SU-DHL-6 (cell line): ENCODE measurements around the gene ETFB.

Experiments
- H2AFZ ChIP-seq: fragments of 200-600 bp; sonication (generic); 2 replicates; pipeline ENCODE4 v1.6.1; 2014; ENCODE audit warnings: low read depth, mild to moderate bottlenecking, moderate library complexity, mixed read lengths, antibody characterized with exemption, low read length; ENCODE audit not compliant: severe bottlenecking
- H3F3A ChIP-seq: fragments of 200-600 bp; shearing (Covaris generic); 2 replicates; pipeline ENCODE4 v1.6.0; 2016; ENCODE audit warnings: antibody characterized with exemption, mild to moderate bottlenecking; ENCODE audit not compliant: insufficient read depth
- H3K27ac ChIP-seq: fragments of 200-600 bp; sonication (generic); 2 replicates; pipeline ENCODE4 v1.5.1; 2016; ENCODE audit warnings: low read depth, mild to moderate bottlenecking, low read length, moderate library complexity, mixed read lengths
- H3K27me3 ChIP-seq: fragments of 200-600 bp; sonication (generic), shearing (Covaris generic); 2 replicates; pipeline ENCODE4 v1.6.0; 2014; ENCODE audit warnings: mild to moderate bottlenecking, low read length
- H3K36me3 ChIP-seq: fragments of 200-600 bp; sonication (generic); 2 replicates; pipeline ENCODE4 v1.6.1; 2014; ENCODE audit warnings: mild to moderate bottlenecking, low read length, mixed read lengths
- H3K4me2 ChIP-seq: fragments of 300-600, 200-600 bp; shearing (Covaris generic), sonication (generic); 2 replicates; pipeline ENCODE4 v1.6.0; 2014; ENCODE audit warnings: low read length, low read depth, mild to moderate bottlenecking; ENCODE audit not compliant: poor library complexity, severe bottlenecking
- H3K4me3 ChIP-seq: fragments of 200-600 bp; sonication (generic); 2 replicates; pipeline ENCODE4 v1.5.1; 2014; ENCODE audit warnings: antibody characterized with exemption, low read length, mild to moderate bottlenecking, mixed read lengths; ENCODE audit not compliant: insufficient read depth, poor library complexity, severe bottlenecking
- H3K79me2 ChIP-seq: fragments of 200-600 bp; sonication (generic); 2 replicates; pipeline ENCODE4 v1.6.1; 2014; ENCODE audit warnings: mild to moderate bottlenecking, low read length, moderate library complexity; ENCODE audit not compliant: insufficient read depth
- H3K9ac ChIP-seq: fragments of 200-600 bp; sonication (generic); 2 replicates; pipeline ENCODE4 v1.7.0; 2014; ENCODE audit warnings: mild to moderate bottlenecking, low read length
- H3K9me2 ChIP-seq: fragments of 200-600 bp; sonication (generic); replicated peaks from 2 replicates; pipeline ENCODE4 v1.6.1; 2014; ENCODE audit warnings: low read length; ENCODE audit not compliant: insufficient read depth
- H3K9me3 ChIP-seq: fragments of 200-600 bp; sonication (generic); 2 replicates; pipeline ENCODE4 v1.6.1; 2014; ENCODE audit warnings: low read length, mixed read lengths; ENCODE audit not compliant: insufficient read depth
- H4K20me1 ChIP-seq: fragments of 200-600 bp; sonication (generic); 2 replicates; pipeline ENCODE4 v1.6.1; 2014; ENCODE audit warnings: low read depth, mild to moderate bottlenecking, antibody characterized with exemption, low read length, moderate library complexity, mixed read lengths
- CTCF ChIP-seq: fragments of 200-600 bp; sonication (generic); IDR thresholded peaks from one replicate; pipeline ENCODE4 v1.5.1; 2017; ENCODE audit warnings: antibody characterized with exemption, mild to moderate bottlenecking, low read length, moderate library complexity; ENCODE audit not compliant: insufficient read depth, poor library complexity, severe bottlenecking
- EZH2phosphoT487 ChIP-seq: fragments of 200-600 bp; sonication (generic), shearing (Covaris generic); conservative IDR thresholded peaks from 2 replicates; pipeline ENCODE4 v1.6.1; 2018; ENCODE audit warnings: mild to moderate bottlenecking, antibody characterized with exemption, low read length, moderate library complexity, mixed read lengths

Gene ETFB

DNA sequence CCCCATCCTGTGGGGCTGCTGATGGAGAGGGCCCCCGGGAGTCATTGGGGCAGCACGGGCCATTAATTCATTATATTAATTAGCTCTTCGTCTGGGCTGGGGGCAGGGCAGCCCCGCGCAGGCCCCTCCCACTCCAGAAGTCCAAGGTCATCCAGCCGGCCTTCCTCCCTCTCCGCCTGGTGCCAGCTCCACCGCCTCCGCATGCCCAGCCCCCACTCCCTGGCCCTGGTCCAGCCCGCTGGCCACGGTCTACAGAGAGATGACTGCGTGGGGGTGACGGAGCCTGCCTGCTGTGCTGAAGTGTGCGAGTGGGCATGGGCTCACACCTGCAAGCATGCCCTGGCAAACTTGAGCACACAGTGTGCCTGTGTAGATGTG is 45.9 kb downstream of the ETFB start:
- no peak overlapping the region for H3K27ac ChIP-seq
- H4K20me1 ChIP-seq, result no peaks in the 10 kb centered on the region
- H3K36me3 ChIP-seq, result no peaks in the 10 kb centered on the region
- no peak overlapping the region for H2AFZ ChIP-seq
- no peak for TF ChIP-seq EZH2phosphoT487
- no peak for TF ChIP-seq CTCF
- no peaks in the 10 kb centered on the region for H3F3A ChIP-seq
- no peak overlapping the region for H3K9ac ChIP-seq
- H3K4me2 ChIP-seq, result no peak overlapping the region
- no peaks in the 10 kb centered on the region for H3K79me2 ChIP-seq
- H3K9me3 ChIP-seq, result no peaks in the 10 kb centered on the region
- H3K27me3 ChIP-seq, result no peaks in the 10 kb centered on the region
- H3K9me2 ChIP-seq, result no peaks in the 10 kb centered on the region
- H3K4me3 ChIP-seq, result no peak overlapping the region

- Histone ChIP-seq H3K27me3 (no peaks in the 10 kb centered on the region), H3K4me3 (no peak overlapping the region), H4K20me1 (no peaks in the 10 kb centered on the region), H3F3A (no peaks in the 10 kb centered on the region), H3K9ac (no peak overlapping the region), H2AFZ (no peak overlapping the region), H3K36me3 (no peaks in the 10 kb centered on the region), H3K9me2 (no peaks in the 10 kb centered on the region), H3K9me3 (no peaks in the 10 kb centered on the region), H3K79me2 (no peaks in the 10 kb centered on the region), H3K27ac (no peak overlapping the region), H3K4me2 (no peak overlapping the region)
- no peak for TF ChIP-seq EZH2phosphoT487
- no peak for TF ChIP-seq CTCF
These were observed 46.4 kb downstream of the ETFB start for GRCh38 chr19:51319649-51320279.

DNA sequence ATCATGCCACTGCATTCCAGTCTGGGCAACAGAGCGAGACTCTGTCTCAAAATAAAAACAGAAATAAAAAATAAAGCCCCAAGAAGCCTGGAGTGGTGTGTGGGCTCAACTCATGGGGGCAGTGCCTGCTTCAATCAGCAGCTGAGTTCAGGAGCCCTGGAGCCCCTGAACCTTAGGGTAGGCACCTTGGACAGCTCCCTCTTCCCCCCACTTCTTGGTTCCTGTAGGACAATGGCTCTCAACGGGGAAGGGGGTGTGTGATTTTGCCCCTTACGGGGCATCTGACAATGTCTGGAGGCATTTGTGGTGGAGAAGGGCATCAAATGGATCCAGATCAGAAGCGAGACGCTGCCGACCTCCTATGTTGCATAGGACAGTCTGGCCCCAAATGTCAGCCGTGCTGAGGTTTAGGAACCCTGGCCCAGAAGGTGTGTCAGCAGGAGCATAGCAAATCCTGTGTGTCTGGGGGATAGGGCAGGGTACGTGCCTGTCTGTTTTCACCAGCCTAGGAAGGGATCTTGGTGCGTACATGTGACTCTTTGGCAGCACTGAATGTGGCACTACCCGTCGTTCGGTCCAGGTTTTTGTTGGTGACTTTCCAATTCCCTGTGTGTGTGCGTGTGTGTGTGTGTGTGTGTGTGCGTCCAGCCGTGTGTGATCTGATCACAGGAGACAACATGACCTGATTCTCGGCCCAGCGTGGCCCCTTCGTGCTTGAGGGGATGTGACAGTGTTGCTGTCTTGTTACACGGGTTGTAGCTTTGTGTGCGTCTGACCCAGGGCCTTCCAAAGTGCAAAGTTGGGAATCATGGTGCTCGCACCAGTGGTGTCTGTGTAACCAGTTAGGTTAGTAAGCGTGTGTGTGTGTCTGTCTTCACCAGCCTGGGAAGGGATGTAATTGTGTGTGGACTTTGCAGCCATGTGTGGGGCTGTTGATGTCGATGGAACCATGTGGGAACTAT is 47.2 kb downstream of the ETFB start:
- H3K79me2 ChIP-seq, result no peaks in the 10 kb centered on the region

More for the DNA sequence above, 47.2 kb downstream of the ETFB start:
- H3K9ac ChIP-seq, result no peak overlapping the region
- TF ChIP-seq CTCF (no peak), EZH2phosphoT487 (no peak)
- H3K36me3 ChIP-seq, result no peaks in the 10 kb centered on the region
- H4K20me1 ChIP-seq, result no peaks in the 10 kb centered on the region
- H3K9me3 ChIP-seq, result no peaks in the 10 kb centered on the region
- H3K4me2 ChIP-seq, result no peak overlapping the region
- no peak overlapping the region for H3K27ac ChIP-seq
- no peaks in the 10 kb centered on the region for H3F3A ChIP-seq
- H3K27me3 ChIP-seq, result no peaks in the 10 kb centered on the region
- no peak overlapping the region for H2AFZ ChIP-seq
- no peaks in the 10 kb centered on the region for H3K9me2 ChIP-seq
- H3K4me3 ChIP-seq, result no peak overlapping the region
